ENCODE results near the gene STK40. TPM values are rescaled to one million over a fixed set of nuclear protein-coding genes. Genes with fewer than 3 reads are reported as not detected.

STK40 gene
- total and polyA plus RNA-seq, 2 experiments from 2014 or later: 8.1 to 20.2 TPM

DNA sequence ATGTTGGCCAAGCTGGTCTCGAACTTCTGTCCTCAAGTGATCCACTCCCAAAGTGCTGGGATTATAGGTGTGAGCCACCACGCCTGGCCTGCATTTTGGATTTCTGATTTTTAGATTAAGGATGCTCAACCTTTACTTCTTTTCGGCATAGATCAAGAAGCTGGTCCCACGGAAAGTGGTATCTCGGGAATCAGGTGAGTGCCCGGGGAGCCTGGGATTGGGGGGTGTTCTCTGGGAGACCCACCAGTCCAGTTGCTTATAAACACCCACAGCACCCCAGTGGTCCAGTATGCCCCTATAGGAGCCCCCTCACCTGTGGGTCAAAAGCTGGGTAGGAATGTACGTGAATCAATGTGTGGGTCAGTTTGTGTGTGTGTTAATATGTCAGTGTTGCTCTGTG is 76.3 kb downstream of the STK40 start:
- Histone ChIP-seq H3K4me1 (ENCODE audit: insufficient read depth) (peaks cover 12% of the 10 kb centered on the region), H3K9me2 (ENCODE audit: insufficient read depth) (no peaks in the 10 kb centered on the region), H3K27ac (ENCODE audit: low read depth) (no peak overlapping the region), H4K20me1 (replicated peaks; ENCODE audit: insufficient read depth) (peaks cover 6% of the 10 kb centered on the region), H2AFZ (no peak overlapping the region), H3F3A (replicated peaks; ENCODE audit: low read depth) (peaks cover 12% of the 10 kb centered on the region), H3K4me2 (no peak overlapping the region), H3K27me3 (ENCODE audit: insufficient read depth) (no peaks in the 10 kb centered on the region), H3K36me3 (ENCODE audit: insufficient read depth) (no peaks in the 10 kb centered on the region; the same call in none of the 2 replicates), H3K79me2 (replicated peaks; ENCODE audit: insufficient read depth) (no peaks in the 10 kb centered on the region), H3K4me3 (no peak overlapping the region)
- Mint-ChIP-seq H3K9me3 (no peaks in the 10 kb centered on the region), H3K27me3 (ENCODE audit: insufficient read depth, low read depth, poor library complexity) (peaks cover 11% of the 10 kb centered on the region), H3K27ac (no peak overlapping the region), H3K4me3 (no peak overlapping the region), H3K4me1 (peaks cover 13% of the 10 kb centered on the region), H3K36me3 (ENCODE audit: low read depth) (peaks cover 31% of the 10 kb centered on the region)
- no peak for DNase-seq (ENCODE audit: low spot score)
- TF ChIP-seq STAT1 (IDR thresholded peaks at IDR 0.05; ENCODE audit: unreplicated experiment): no peak
- TF ChIP-seq, protein P1, sequence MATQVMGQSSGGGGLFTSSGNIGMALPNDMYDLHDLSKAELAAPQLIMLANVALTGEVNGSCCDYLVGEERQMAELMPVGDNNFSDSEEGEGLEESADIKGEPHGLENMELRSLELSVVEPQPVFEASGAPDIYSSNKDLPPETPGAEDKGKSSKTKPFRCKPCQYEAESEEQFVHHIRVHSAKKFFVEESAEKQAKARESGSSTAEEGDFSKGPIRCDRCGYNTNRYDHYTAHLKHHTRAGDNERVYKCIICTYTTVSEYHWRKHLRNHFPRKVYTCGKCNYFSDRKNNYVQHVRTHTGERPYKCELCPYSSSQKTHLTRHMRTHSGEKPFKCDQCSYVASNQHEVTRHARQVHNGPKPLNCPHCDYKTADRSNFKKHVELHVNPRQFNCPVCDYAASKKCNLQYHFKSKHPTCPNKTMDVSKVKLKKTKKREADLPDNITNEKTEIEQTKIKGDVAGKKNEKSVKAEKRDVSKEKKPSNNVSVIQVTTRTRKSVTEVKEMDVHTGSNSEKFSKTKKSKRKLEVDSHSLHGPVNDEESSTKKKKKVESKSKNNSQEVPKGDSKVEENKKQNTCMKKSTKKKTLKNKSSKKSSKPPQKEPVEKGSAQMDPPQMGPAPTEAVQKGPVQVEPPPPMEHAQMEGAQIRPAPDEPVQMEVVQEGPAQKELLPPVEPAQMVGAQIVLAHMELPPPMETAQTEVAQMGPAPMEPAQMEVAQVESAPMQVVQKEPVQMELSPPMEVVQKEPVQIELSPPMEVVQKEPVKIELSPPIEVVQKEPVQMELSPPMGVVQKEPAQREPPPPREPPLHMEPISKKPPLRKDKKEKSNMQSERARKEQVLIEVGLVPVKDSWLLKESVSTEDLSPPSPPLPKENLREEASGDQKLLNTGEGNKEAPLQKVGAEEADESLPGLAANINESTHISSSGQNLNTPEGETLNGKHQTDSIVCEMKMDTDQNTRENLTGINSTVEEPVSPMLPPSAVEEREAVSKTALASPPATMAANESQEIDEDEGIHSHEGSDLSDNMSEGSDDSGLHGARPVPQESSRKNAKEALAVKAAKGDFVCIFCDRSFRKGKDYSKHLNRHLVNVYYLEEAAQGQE (IDR thresholded peaks at IDR 0.05; ENCODE audit: unreplicated experiment): no peak
- TF ChIP-seq, protein P2, sequence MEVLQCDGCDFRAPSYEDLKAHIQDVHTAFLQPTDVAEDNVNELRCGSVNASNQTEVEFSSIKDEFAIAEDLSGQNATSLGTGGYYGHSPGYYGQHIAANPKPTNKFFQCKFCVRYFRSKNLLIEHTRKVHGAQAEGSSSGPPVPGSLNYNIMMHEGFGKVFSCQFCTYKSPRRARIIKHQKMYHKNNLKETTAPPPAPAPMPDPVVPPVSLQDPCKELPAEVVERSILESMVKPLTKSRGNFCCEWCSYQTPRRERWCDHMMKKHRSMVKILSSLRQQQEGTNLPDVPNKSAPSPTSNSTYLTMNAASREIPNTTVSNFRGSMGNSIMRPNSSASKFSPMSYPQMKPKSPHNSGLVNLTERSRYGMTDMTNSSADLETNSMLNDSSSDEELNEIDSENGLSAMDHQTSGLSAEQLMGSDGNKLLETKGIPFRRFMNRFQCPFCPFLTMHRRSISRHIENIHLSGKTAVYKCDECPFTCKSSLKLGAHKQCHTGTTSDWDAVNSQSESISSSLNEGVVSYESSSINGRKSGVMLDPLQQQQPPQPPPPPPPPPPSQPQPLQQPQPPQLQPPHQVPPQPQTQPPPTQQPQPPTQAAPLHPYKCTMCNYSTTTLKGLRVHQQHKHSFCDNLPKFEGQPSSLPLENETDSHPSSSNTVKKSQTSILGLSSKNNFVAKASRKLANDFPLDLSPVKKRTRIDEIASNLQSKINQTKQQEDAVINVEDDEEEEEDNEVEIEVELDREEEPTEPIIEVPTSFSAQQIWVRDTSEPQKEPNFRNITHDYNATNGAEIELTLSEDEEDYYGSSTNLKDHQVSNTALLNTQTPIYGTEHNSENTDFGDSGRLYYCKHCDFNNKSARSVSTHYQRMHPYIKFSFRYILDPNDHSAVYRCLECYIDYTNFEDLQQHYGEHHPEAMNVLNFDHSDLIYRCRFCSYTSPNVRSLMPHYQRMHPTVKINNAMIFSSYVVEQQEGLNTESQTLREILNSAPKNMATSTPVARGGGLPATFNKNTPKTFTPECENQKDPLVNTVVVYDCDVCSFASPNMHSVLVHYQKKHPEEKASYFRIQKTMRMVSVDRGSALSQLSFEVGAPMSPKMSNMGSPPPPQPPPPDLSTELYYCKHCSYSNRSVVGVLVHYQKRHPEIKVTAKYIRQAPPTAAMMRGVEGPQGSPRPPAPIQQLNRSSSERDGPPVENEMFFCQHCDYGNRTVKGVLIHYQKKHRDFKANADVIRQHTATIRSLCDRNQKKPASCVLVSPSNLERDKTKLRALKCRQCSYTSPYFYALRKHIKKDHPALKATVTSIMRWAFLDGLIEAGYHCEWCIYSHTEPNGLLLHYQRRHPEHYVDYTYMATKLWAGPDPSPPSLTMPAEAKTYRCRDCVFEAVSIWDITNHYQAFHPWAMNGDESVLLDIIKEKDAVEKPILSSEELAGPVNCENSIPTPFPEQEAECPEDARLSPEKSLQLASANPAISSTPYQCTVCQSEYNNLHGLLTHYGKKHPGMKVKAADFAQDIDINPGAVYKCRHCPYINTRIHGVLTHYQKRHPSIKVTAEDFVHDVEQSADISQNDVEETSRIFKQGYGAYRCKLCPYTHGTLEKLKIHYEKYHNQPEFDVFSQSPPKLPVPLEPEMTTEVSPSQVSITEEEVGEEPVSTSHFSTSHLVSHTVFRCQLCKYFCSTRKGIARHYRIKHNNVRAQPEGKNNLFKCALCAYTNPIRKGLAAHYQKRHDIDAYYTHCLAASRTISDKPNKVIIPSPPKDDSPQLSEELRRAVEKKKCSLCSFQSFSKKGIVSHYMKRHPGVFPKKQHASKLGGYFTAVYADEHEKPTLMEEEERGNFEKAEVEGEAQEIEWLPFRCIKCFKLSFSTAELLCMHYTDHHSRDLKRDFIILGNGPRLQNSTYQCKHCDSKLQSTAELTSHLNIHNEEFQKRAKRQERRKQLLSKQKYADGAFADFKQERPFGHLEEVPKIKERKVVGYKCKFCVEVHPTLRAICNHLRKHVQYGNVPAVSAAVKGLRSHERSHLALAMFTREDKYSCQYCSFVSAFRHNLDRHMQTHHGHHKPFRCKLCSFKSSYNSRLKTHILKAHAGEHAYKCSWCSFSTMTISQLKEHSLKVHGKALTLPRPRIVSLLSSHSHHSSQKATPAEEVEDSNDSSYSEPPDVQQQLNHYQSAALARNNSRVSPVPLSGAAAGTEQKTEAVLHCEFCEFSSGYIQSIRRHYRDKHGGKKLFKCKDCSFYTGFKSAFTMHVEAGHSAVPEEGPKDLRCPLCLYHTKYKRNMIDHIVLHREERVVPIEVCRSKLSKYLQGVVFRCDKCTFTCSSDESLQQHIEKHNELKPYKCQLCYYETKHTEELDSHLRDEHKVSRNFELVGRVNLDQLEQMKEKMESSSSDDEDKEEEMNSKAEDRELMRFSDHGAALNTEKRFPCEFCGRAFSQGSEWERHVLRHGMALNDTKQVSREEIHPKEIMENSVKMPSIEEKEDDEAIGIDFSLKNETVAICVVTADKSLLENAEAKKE (CRISPR knock-in tag; IDR thresholded peaks at IDR 0.05): no peak
- ATAC-seq: no peak
